Stimulated activated naive CD4-positive, alpha-beta T cell (primary cell): Measurements from ENCODE around the gene KIR2DL3.
"Not testable (repeated sequence)": the region's sequence is repeated elsewhere in the genome, so short reads cannot be mapped to it uniquely, and the experiment has no call there.

Experiments used
- DNase-seq, 6 experiments: peaks; one replicate each; lab custom pipeline; 2025; lab: John Stamatoyannopoulos, UW

KIR2DL3 gene

DNA sequence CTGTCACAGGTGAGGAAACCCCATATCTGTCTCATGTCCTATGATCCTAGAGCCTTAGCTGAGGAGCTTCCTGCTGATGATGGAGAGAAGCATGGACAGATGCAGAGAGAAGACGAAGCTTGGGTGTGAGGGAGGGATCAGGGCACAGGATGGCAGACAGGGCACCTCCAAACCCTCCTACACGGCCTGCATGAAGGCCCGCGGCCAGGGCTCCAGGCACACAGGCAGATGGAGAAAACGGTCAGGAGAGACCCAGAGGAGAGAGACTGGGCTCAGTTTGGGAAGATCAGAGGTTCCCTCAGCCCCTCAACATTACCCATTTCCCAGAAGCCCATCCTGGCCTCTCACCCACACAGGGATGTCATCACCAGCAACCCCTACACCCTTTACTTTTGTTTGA is 5.8 kb downstream of the KIR2DL3 start:
- DNase-seq = not testable (repeated sequence)

DNA sequence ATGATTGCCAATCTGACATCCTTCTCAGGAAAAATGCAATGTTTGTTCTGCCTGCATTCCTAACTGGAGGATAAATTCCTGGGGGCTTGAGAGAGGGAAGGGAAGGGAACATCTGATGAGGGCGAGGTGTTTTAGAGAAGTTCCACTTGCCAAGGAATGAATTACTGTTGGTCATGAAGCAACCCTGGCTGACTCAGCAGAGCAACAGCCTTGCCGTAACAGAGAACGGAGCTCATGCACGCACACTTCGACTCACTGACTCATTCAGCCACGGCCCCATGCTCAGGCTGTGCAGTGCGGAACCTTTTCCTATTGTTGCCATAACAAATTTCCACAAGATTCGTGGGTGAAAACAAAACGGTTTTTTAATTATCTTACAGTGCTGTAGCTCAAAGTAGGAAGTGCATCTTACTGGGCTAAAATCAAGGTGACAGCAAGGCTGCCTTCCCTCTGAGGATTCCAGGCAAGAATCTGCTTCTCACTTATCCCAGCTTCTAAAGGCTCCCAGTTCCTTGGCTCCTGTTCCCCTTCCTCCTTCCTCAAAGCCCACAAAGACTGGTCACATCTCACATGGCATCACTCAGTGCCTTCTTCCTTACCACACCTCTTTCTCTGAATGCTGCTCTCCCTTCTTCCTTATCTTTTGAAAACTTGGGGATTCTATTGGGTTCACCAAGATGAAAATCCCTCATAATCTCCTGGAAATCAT is 9.5 kb downstream of the KIR2DL3 start:
- not testable (repeated sequence) for DNase-seq

DNA sequence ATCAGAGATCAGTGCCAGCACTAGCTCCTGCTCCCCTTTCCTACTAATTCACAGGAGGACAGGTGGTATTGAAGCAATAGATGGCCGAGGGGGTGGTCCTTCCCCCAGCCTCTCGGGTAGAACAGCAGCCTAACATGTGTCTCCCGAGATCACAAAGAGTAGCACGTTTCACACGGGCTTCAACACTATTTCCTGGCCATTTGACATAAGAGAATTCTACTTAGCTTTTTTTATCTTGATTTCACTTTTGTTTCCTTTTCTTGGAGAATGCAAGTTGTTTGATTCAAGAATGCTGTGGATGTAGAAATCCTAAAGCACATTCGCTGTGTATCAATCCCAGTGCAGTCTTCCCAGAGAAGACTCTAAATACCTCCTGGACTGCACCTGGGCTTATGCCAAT is 12.0 kb downstream of the KIR2DL3 start:
- DNase-seq = not testable (repeated sequence)

DNA sequence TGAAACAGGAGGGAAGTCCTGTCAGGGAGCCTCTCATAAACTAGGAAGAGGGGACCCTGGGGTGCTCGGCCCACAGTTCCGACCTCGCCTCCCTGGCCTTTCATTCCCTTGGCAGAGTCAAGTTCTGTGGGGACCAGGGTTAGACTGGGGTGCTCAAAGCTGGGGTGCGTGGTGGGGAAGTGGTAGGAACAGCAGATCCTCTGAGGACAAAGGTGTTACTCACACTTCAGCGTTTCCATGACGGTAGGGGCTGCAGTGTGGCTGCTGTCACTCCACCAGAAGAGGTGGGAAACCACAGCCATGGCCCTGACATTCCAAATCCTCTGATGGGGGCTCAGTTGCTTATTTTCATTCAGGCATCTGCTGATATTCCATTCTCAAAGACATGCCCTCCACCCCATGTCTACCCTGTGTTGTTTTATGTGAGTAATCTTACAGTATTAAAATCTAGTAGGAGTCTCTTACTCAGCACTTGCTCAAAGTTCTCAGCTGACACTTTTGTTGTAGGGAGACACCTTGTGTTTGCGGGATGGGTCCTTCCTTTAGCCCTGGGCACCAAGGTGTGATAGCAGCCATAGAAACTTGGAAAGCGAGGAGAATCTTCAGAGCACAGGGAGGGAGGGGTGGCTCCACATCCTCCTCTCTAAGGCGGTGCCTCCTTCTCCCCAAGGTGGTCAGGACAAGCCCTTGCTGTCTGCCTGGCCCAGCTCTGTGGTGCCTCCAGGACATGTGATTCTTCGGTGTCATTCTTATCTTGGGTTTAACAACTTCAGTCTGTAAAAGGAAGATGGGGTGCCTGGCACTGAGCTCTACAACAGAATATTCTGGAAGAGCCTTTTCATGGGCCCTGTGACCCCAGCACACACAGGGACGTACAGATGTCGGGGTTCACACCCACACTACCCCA is 18.1 kb downstream of the KIR2DL3 start:
- not testable (repeated sequence) for DNase-seq

DNA sequence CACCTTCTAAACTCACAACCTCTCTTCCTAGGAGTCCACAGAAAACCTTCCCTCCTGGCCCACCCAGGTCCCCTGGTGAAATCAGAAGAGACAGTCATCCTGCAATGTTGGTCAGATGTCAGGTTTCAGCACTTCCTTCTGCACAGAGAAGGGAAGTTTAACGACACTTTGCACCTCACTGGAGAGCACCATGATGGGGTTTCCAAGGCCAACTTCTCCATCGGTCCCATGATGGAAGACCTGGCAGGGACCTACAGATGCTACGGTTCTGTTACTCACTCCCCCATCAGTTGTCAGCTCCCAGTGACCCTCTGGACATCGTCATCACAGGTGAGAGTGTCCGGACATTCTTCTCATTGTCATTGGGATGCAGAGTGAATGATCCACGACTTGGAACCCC is 20.3 kb downstream of the KIR2DL3 start:
- DNase-seq = not testable (repeated sequence)

DNA sequence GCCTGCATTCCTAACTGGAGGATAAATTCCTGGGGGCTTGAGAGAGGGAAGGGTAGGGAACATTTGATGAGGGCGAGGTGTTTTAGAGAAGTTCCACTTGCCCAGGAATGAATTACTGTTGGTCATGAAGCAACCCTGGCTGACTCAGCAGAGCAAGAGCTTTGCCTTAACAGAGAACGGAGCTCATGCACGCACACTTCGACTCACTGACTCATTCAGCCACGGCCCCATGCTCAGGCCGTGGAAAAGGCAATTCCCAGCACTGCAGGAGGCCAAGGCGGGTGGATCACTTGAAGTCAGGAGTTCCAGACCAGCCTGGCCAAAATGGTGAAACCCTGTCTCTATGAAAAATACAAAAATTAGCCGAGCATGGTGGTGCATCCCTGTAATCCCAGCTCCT is 25.9 kb downstream of the KIR2DL3 start:
- not testable (repeated sequence) for DNase-seq

DNA sequence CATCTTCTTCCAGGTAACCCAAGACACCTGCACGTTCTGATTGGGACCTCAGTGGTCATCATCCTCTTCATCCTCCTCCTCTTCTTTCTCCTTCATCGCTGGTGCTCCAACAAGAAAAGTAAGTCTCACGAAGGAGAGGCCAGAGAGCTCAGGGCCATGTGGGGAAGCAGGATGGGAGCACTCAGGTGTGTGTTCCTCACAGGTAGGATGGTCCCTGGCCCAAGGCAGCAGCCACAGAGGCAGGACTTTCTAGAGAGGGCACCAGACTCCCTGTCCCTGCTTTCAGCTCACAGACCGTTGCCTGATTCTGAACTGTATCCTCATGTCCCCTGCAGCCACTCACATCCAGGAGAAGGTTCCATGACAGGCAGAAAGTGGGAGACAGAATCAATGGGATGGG is 28.2 kb downstream of the KIR2DL3 start:
- DNase-seq = not testable (repeated sequence)

DNA sequence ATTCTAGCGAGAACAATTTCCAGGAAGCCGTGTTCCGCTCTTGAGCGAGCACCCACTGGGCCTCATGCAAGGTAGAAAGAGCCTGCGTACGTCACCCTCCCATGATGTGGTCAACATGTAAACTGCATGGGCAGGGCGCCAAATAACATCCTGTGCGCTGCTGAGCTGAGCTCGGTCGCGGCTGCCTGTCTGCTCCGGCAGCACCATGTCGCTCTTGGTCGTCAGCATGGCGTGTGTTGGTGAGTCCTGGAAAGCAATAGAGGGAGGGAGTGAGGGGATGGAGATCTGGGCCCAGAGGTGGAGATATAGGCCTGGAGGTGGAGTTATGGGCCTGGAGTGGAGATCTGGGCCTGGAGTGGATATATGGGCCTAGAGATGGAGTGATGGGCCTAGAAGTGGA is 31.3 kb downstream of the KIR2DL3 start, which contains the start of gene KIR2DL1:
TSS of gene KIR2DL1 (plus strand) at position 148 of the 400 bp plus-strand sequence. CDS start at position 206, 58 bp downstream.
- not testable (repeated sequence) for DNase-seq

DNA sequence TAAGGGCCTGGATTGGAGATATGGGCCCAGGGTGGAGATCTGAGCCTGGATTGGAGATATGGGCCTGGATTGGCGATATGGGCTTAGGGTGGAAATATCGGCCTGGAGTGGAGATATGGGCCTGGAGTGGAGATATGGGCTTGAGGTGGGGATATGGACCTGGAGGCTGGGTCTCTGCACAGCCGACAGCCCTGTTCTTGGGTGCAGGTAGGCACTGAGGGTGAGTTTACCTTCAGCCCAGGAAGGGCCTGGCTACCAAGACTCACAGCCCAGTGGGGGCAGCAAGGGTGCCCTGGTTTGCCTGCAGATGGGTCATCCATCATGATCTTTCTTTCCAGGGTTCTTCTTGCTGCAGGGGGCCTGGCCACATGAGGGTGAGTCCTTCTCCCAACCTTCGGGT is 32.2 kb downstream of the KIR2DL3 start:
- not testable (repeated sequence) for DNase-seq

DNA sequence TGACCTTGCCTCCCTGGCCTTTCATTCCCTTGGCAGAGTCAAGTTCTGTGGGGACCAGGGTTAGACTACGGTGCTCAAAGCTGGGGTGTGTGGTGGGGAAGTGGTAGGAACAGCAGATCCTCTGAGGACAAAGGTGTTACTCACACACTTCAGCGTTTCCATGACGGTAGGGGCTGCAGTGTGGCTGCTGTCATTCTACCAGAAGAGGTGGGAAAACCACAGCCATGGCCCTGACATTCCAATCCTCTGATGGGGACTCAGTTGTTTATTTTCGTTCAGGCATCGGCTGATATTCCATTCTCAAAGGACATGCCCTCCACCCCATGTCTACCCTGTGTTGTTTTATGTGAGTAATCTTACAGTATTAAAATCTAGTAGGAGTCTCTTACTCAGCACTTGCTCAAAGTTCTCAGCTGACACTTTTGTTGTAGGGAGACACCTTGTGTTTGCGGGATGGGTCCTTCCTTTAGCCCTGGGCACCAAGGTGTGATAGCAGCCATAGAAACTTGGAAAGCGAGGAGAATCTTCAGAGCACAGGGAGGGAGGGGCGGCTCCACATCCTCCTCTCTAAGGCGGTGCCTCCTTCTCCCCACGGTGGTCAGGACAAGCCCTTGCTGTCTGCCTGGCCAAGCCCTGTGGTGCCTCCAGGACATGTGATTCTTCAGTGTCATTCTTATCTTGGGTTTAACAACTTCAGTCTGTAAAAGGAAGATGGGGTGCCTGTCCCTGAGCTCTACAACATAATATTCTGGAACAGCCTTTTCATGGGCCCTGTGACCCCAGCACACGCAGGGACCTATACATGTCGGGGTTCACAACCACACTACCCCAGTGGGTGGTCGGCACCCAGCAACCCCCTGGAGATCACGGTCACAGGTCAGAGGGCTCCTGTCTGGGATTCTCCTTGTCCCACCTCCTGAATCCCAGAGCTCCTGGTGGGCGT is 33.0 kb downstream of the KIR2DL3 start:
- not testable (repeated sequence) for DNase-seq

DNA sequence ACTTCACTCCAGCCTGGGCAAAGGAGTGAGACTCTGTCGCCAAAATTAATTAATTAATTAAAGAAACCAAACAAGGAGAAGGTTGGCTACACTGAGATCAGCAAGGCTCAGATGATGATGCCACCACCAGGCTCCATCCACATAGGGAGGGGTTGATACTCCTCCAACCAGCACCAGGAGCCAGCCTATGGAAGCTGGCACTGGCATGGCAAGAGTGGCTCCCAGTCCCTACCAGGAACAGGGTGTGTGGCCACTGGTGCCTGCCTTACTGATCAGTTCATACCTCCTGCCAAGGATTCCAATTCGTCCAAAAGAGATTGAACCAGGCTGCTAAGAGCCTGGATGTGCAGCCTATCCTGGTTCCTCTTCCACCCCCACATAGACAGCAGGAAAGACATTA is 34.4 kb downstream of the KIR2DL3 start:
- DNase-seq = not testable (repeated sequence)

DNA sequence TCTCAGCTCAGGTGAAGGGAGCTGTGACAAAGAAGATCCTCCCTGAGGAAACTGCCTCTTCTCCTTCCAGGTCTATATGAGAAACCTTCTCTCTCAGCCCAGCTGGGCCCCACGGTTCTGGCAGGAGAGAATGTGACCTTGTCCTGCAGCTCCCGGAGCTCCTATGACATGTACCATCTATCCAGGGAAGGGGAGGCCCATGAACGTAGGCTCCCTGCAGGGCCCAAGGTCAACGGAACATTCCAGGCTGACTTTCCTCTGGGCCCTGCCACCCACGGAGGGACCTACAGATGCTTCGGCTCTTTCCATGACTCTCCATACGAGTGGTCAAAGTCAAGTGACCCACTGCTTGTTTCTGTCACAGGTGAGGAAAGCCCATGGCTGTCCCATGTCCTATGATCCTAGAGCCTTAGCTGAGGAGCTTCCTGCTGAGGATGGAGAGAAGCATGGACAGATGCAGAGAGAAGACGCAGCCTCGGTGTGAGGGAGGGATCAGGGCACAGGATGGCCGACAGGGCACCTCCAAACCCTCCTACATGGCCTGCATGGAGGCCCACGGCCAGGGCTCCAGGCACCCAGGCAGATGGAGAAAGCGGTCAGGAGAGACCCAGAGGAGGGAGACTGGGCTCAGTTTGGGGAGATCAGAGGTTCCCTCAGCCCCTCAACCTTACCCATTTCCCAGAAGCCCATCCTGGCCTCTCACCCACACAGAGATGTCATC is 36.9 kb downstream of the KIR2DL3 start:
- not testable (repeated sequence) for DNase-seq

DNA sequence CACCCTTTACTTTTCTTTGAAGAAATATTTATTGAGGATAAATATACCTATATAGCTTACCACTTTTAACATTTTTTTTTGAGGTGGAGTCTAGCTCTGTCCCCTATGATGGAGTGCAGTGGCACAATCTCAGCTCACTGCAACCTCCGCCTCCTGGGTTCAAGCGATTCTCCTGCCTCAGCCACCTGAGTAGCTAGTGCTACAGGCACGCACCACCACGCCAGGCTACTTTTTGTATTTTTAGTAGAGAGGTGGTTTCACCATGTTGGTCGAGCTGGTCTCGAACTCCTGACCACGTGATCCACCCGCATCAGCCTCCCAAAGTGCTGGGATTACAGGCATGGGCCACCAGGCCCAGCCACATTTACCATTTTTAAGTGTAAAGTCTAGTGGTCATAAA is 37.5 kb downstream of the KIR2DL3 start:
- not testable (repeated sequence) for DNase-seq

DNA sequence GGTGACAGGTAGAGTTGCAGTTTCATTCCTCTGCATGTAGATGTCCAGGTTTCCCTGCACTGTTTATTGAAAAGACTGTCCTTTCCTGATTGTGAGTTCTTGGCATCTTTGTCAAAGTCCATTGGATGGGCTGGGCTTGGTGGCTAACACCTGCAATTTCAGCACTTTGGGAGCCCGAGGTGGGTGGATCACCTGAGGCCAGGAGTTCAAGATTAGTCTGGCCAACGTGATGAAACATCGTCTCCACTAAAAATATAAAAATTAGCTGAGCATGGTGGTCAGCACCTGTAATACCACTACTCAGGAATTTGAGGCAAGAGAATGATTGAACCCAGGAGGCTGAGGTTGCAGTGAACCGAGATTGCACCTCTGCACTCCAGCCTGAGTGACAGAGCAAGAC is 39.5 kb downstream of the KIR2DL3 start:
- not testable (repeated sequence) for DNase-seq

DNA sequence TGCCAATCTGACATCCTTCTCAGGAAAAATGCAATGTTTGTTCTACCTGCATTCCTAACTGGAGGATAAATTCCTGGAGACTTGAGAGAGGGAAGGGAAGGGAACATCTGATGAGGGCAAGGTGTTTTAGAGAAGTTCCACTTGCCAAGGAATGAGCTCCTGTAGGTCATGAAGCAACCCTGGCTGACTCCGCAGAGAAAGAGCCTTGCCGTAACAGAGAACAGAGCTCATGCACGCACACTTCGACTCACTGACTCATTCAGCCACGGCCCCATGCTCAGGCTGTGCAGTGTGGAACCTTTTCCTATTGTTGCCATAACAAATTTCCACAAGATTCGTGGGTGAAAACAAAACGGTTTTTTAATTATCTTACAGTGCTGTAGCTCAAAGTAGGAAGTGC is 40.6 kb downstream of the KIR2DL3 start:
- DNase-seq = not testable (repeated sequence)

DNA sequence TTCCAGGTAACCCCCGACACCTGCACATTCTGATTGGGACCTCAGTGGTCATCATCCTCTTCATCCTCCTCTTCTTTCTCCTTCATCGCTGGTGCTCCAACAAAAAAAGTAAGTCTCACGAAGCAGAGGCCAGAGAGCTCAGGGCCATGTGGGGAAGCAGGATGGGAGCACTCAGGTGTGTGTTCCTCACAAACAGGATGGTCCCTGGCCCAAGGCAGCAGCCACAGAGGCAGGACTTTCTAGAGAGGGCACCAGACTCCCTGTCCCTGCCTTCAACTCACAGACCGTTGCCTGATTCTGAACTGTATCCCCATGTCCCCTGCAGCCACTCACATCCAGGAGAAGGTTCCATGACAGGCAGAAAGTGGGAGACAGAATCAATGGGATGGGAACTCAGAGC is 44.6 kb downstream of the KIR2DL3 start:
- DNase-seq = not testable (repeated sequence)

DNA sequence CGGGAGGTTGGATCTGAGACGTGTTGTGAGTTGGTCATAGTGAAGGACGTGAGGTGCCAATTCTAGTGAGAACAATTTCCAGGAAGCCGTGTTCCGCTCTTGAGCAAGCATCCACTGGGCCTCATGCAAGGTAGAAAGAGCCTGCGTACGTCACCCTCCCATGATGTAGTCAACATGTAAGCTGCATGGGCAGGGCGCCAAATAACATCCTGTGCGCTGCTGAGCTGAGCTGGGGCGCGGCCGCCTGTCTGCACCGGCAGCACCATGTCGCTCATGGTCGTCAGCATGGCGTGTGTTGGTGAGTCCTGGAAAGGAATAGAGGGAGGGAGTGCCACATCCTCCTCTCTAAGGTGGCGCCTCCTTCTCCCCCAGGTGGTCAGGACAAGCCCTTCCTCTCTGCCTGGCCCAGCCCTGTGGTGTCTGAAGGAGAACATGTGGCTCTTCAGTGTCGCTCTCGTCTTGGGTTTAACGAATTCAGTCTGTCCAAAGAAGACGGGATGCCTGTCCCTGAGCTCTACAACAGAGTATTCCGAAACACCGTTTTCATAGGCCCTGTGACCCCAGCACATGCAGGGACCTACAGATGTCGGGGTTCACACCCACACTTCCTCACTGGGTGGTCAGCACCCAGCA is 47.9 kb downstream of the KIR2DL3 start:
- not testable (repeated sequence) for DNase-seq

DNA sequence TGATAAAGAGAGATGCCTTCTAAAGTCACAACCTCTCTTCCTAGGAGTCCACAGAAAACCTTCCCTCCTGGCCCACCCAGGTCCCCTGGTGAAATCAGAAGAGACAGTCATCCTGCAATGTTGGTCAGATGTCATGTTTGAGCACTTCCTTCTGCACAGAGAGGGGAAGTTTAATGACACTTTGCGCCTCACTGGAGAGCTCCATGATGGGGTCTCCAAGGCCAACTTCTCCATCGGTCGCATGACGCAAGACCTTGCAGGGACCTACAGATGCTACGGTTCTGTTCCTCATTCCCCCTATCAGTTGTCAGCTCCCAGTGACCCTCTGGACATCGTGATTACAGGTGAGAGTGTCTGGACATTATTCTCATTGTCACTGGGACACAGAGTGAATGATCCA is 49.8 kb downstream of the KIR2DL3 start:
- DNase-seq = not testable (repeated sequence)

DNA sequence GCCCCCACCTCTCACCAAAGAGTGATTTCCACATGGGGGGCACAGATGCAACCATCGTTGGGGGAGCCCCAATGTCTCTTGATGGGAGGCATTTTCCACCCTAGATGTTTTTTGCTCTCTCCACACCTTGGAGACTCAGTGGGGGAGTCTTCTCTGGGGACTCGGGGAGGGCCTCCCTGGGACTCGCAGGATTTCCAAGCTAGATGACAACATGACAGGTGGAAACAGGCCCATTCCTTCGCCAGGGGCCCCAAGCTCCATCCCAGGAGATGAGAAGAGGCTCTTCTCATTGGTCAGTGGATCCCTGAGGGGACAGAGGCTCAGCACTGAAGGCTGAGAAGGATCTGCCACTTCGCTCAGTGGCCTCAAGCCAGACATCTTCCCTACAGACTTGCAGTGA is 52.4 kb downstream of the KIR2DL3 start:
- no peak for DNase-seq

DNA sequence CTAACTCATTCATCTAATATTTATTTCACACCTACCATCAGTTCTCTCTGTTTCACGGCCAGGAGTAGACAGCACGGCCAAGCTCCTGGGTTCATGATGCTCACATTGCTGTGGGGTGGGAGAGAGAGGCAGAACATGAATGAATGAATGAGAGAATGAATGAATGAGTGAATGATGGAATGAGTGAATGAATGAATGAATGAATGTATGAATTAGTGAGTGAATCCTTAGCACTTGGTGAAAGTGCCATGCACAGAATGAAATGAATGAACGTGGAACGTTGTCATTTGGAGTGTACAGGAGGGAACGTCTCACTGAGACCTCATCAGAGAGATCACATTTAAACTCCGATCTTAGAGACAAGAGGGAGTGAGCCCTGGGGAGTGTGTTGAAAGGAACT is 53.2 kb downstream of the KIR2DL3 start:
- no peak for DNase-seq

DNA sequence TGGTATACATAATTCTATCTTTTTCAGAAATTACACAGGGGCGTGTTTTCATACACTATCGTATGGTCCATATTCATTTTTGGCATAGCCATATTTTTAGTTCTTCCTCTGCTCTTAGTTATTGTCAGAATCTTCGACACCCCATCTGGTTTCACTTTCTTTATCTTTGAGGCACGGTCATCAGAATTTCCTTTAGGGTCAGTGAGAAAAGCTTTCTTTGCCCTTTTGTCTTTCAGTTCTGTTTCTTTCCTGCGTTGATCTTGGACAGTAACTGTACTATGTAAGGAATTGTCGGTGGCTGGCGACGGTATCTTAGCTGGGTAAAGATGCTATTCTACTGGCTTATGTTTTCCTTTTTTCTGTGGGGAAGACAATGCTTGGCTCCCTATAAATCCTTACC is 54.5 kb downstream of the KIR2DL3 start:
- DNase-seq = no peak
